HK-2 (cell line): Measurements from ENCODE around the gene APOBR.
"Not testable (repeated sequence)": the region's sequence is repeated elsewhere in the genome, so short reads cannot be mapped to it uniquely, and the experiment has no call there.

Source experiments
- DNase-seq: peaks from one replicate; pipeline ENCODE4 v3.0.0-alpha.2; 2018; ENCODE audit not compliant: unreplicated experiment

APOBR gene

GRCh38 chr16:28526201-28527099 lies 32.0 kb downstream of the APOBR start:
- no peak for DNase-seq

GRCh38 chr16:28527100-28527785 lies 32.8 kb downstream of the APOBR start:
- not testable (repeated sequence) for DNase-seq

- DNase-seq, result no peak
Observed at GRCh38 chr16:28527985-28528384, 33.5 kb downstream of the APOBR start.

- DNase-seq, result no peak
Observed at GRCh38 chr16:28528463-28528867, 34.0 kb downstream of the APOBR start.

GRCh38 chr16:28529124-28529523 lies 34.7 kb downstream of the APOBR start:
- no peak for DNase-seq

GRCh38 chr16:28531777-28532744 lies 37.6 kb downstream of the APOBR start:
- no peak for DNase-seq

- DNase-seq, result no peak
Observed at GRCh38 chr16:28532940-28533647, 38.7 kb downstream of the APOBR start.

- no peak for DNase-seq
Observed at GRCh38 chr16:28534542-28535373, 40.3 kb downstream of the APOBR start.

GRCh38 chr16:28537076-28537475 lies 42.6 kb downstream of the APOBR start:
- DNase-seq, result no peak

- DNase-seq, result no peak
Observed at GRCh38 chr16:28537964-28538732, 43.7 kb downstream of the APOBR start.

GRCh38 chr16:28538733-28539596 lies 44.5 kb downstream of the APOBR start, which contains the start of gene NUPR1:
Gene NUPR1, minus strand, starts transcription at chr16:28538974. Its CDS starts 67 bp downstream, at chr16:28538907.
- DNase-seq, result no peak

- no peak for DNase-seq
Observed at GRCh38 chr16:28540346-28540745, 45.9 kb downstream of the APOBR start.

GRCh38 chr16:28542646-28543045 lies 48.2 kb downstream of the APOBR start:
- DNase-seq, result no peak

- no peak for DNase-seq
Observed at GRCh38 chr16:28543072-28543471, 48.6 kb downstream of the APOBR start.

- DNase-seq, result no peak
Observed at GRCh38 chr16:28544998-28545397, 50.6 kb downstream of the APOBR start.

- not testable (repeated sequence) for DNase-seq
Observed at GRCh38 chr16:28545964-28546363, 51.5 kb downstream of the APOBR start.

- no peak for DNase-seq
Observed at GRCh38 chr16:28546626-28547025, 52.2 kb downstream of the APOBR start.

- DNase-seq, result no peak
Observed at GRCh38 chr16:28548306-28548802, 53.9 kb downstream of the APOBR start.
